Activated CD8-positive, alpha-beta memory T cell treated with anti-CD3 and anti-CD28 coated beads, Interleukin-2, amount 50 U/mL, for 48 hours (primary cell): ENCODE measurements around the gene HIVEP3.

Experiments used
- DNase-seq: peaks from one replicate; pipeline ENCODE4 v3.0.0-alpha.2; 2020

Gene HIVEP3

GRCh38 chr1:41642922-41643821 lies 275.6 kb downstream of the HIVEP3 start:
- no peak for DNase-seq

GRCh38 chr1:41641941-41642527 lies 276.7 kb downstream of the HIVEP3 start:
- DNase-seq = no peak

- no peak for DNase-seq
These were observed 277.3 kb downstream of the HIVEP3 start for GRCh38 chr1:41641475-41641814.

- no peak for DNase-seq
These were observed 277.8 kb downstream of the HIVEP3 start for GRCh38 chr1:41640756-41641474.

- DNase-seq = no peak
These were observed 278.5 kb downstream of the HIVEP3 start for GRCh38 chr1:41640141-41640751.

- peak; percentile 77 for DNase-seq
These were observed 279.3 kb downstream of the HIVEP3 start for GRCh38 chr1:41639332-41639936.

- no peak for DNase-seq
These were observed 280.4 kb downstream of the HIVEP3 start for GRCh38 chr1:41638086-41639024.

GRCh38 chr1:41637367-41637766 lies 281.4 kb downstream of the HIVEP3 start:
- no peak for DNase-seq

GRCh38 chr1:41633764-41634163 lies 285.0 kb downstream of the HIVEP3 start:
- DNase-seq = no peak

GRCh38 chr1:41632781-41633575 lies 285.7 kb downstream of the HIVEP3 start:
- no peak for DNase-seq

- no peak for DNase-seq
These were observed 286.8 kb downstream of the HIVEP3 start for GRCh38 chr1:41631971-41632370.

GRCh38 chr1:41631154-41631553 lies 287.6 kb downstream of the HIVEP3 start:
- DNase-seq = peak; percentile 32

GRCh38 chr1:41629571-41629970 lies 289.2 kb downstream of the HIVEP3 start:
- DNase-seq = no peak

GRCh38 chr1:41629141-41629540 lies 289.6 kb downstream of the HIVEP3 start:
- no peak for DNase-seq

GRCh38 chr1:41627491-41628280 lies 291.0 kb downstream of the HIVEP3 start:
- DNase-seq = peak; percentile 22

- peak; percentile 72 for DNase-seq
These were observed 291.9 kb downstream of the HIVEP3 start for GRCh38 chr1:41626616-41627375.

- DNase-seq = peak; percentile 42
These were observed 292.6 kb downstream of the HIVEP3 start for GRCh38 chr1:41626146-41626545.

GRCh38 chr1:41623736-41624135 lies 295.0 kb downstream of the HIVEP3 start:
- DNase-seq = peak; percentile 43
